OCI-LY1 (cell line): ENCODE measurements around the gene XYLT1.

ENCODE experiments used
- H2AFZ ChIP-seq: fragments of 200-600 bp; sonication (generic), shearing (Covaris generic); 2 replicates; pipeline ENCODE4 v1.6.0; 2014; ENCODE audit warnings: antibody characterized with exemption, mild to moderate bottlenecking, low read length
- H3F3A ChIP-seq: fragments of 200-600 bp; sonication (generic), shearing (Covaris generic); 2 replicates; pipeline ENCODE4 v1.6.0; 2014; ENCODE audit warnings: mild to moderate bottlenecking, antibody characterized with exemption, low read length, moderate library complexity; ENCODE audit not compliant: insufficient read depth
- H3K27ac ChIP-seq: fragments of 200-600 bp; sonication (generic); 2 replicates; pipeline ENCODE4 v1.5.1; 2014; ENCODE audit warnings: low read length, mixed run types, mild to moderate bottlenecking, low read depth; ENCODE audit not compliant: poor library complexity, severe bottlenecking
- H3K27me3 ChIP-seq: fragments of 200-600 bp; sonication (generic); 2 replicates; pipeline ENCODE4 v1.6.0; 2014; ENCODE audit warnings: antibody characterized with exemption, mild to moderate bottlenecking, low read length, moderate library complexity; ENCODE audit not compliant: insufficient read depth
- H3K36me3 ChIP-seq: fragments of 200-600 bp; sonication (generic); 2 replicates; pipeline ENCODE4 v1.6.1; 2014; ENCODE audit warnings: mild to moderate bottlenecking, antibody characterized with exemption, low read length, moderate library complexity, mixed read lengths; ENCODE audit not compliant: insufficient read depth
- H3K4me1 ChIP-seq: fragments of 200-600 bp; sonication (generic); 2 replicates; pipeline ENCODE4 v1.5.1; 2014; ENCODE audit warnings: mild to moderate bottlenecking, low read length, moderate library complexity; ENCODE audit not compliant: insufficient read depth, severe bottlenecking
- H3K4me2 ChIP-seq: fragments of 200-600 bp; sonication (generic), shearing (Covaris generic); 2 replicates; pipeline ENCODE4 v1.6.1; 2014; ENCODE audit warnings: low read length
- H3K4me3 ChIP-seq: fragments of 200-600 bp; sonication (generic); 2 replicates; pipeline ENCODE4 v1.5.1; 2014; ENCODE audit warnings: low read length, low read depth, mild to moderate bottlenecking, mixed read lengths; ENCODE audit not compliant: poor library complexity, severe bottlenecking
- H3K79me2 ChIP-seq: fragments of 200-600 bp; shearing (Covaris generic); 2 replicates; pipeline ENCODE4 v1.6.1; 2016; ENCODE audit warnings: mixed run types, low read length, mixed read lengths; ENCODE audit not compliant: insufficient read depth
- H3K9ac ChIP-seq: fragments of 200-600 bp; sonication (generic), shearing (Covaris generic); 2 replicates; pipeline ENCODE4 v1.6.1; 2014; ENCODE audit warnings: mild to moderate bottlenecking, low read length, mixed read lengths
- H3K9me2 ChIP-seq: fragments of 200-600 bp; sonication (generic), shearing (Covaris generic); 2 replicates; pipeline ENCODE4 v1.6.1; 2014; ENCODE audit warnings: low read depth, mild to moderate bottlenecking, low read length, mixed read lengths
- H3K9me3 ChIP-seq: fragments of 200-600 bp; shearing (Covaris generic); 2 replicates; pipeline ENCODE4 v1.6.1; 2014; ENCODE audit warnings: low read length, mixed read lengths
- H4K20me1 ChIP-seq: fragments of 200-600 bp; sonication (generic), shearing (Covaris generic); 2 replicates; pipeline ENCODE4 v1.6.0; 2016; ENCODE audit warnings: mild to moderate bottlenecking, low read length; ENCODE audit not compliant: insufficient read depth
- EZH2 ChIP-seq: fragments of 200-600 bp; sonication (generic), shearing (Covaris generic); IDR thresholded peaks from 2 replicates; pipeline ENCODE4 v1.8.0; 2017; ENCODE audit warnings: borderline replicate concordance, mixed run types, mild to moderate bottlenecking, antibody characterized with exemption, low read length, moderate library complexity, mixed read lengths
- TF ChIP-seq, protein P1 (sequence below): fragments of 200-600 bp; sonication (generic), shearing (Covaris generic); IDR thresholded peaks from 2 replicates; pipeline ENCODE4 v1.5.1; 2017; ENCODE audit warnings: mild to moderate bottlenecking, antibody characterized with exemption, low read length, moderate library complexity, mixed read lengths

Gene XYLT1

DNA sequence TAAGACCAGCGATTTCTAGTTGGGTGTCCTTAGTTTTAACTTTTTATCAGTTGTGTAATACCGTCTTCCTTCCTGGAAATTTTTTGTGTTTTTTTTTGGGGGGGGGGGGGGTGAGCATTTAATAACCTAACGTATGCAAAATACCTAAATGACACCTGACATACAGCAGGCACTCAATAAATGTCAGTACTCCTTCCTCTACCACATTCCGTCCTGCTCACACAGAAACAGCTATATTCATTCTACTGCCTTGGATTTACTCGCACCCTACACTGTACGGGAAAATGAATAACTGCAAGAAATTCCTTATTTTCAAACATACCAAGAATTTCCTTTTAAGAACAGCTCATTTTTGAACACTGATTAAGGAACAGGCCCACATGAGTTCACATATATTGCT, 5.3 kb downstream of the XYLT1 start:
- Histone ChIP-seq H2AFZ (no peak overlapping the region), H3K9me3 (no peaks in the 10 kb centered on the region), H3K27me3 (no peaks in the 10 kb centered on the region), H3F3A (no peaks in the 10 kb centered on the region), H3K9ac (peak overlapping the region; percentile 87; the same call in 1 of the 2 replicates), H3K79me2 (peaks cover 75% of the 10 kb centered on the region), H3K4me2 (peak overlapping the region; percentile 91), H3K27ac (peak overlapping the region; percentile 89), H3K4me1 (peaks cover 80% of the 10 kb centered on the region), H3K36me3 (peaks cover 18% of the 10 kb centered on the region; the same call in 1 of the 2 replicates), H3K4me3 (peak overlapping the region; percentile 72), H4K20me1 (no peaks in the 10 kb centered on the region), H3K9me2 (no peaks in the 10 kb centered on the region)
- TF ChIP-seq, protein P1, sequence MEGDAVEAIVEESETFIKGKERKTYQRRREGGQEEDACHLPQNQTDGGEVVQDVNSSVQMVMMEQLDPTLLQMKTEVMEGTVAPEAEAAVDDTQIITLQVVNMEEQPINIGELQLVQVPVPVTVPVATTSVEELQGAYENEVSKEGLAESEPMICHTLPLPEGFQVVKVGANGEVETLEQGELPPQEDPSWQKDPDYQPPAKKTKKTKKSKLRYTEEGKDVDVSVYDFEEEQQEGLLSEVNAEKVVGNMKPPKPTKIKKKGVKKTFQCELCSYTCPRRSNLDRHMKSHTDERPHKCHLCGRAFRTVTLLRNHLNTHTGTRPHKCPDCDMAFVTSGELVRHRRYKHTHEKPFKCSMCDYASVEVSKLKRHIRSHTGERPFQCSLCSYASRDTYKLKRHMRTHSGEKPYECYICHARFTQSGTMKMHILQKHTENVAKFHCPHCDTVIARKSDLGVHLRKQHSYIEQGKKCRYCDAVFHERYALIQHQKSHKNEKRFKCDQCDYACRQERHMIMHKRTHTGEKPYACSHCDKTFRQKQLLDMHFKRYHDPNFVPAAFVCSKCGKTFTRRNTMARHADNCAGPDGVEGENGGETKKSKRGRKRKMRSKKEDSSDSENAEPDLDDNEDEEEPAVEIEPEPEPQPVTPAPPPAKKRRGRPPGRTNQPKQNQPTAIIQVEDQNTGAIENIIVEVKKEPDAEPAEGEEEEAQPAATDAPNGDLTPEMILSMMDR: no peak
- TF ChIP-seq EZH2: no peak

DNA sequence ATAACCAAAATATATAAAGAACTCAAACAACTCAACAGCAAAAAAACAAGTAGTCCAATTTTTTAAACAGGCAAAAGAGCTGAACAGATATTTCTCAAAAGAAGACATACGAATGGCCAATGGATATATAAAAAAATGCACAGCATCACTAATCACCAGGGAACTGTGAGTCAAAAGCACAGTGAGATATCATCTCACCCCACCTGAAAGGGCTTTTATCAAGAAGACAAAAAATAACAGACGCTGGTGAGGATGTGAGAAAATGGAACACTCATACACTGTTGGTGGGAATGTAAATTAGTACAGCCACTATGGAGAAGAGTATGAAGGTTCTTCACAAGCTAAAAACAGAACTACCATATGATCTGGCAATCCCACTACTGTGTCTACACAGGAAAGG, 7.4 kb downstream of the XYLT1 start:
- peaks cover 70% of the 10 kb centered on the region for H3K79me2 ChIP-seq

DNA sequence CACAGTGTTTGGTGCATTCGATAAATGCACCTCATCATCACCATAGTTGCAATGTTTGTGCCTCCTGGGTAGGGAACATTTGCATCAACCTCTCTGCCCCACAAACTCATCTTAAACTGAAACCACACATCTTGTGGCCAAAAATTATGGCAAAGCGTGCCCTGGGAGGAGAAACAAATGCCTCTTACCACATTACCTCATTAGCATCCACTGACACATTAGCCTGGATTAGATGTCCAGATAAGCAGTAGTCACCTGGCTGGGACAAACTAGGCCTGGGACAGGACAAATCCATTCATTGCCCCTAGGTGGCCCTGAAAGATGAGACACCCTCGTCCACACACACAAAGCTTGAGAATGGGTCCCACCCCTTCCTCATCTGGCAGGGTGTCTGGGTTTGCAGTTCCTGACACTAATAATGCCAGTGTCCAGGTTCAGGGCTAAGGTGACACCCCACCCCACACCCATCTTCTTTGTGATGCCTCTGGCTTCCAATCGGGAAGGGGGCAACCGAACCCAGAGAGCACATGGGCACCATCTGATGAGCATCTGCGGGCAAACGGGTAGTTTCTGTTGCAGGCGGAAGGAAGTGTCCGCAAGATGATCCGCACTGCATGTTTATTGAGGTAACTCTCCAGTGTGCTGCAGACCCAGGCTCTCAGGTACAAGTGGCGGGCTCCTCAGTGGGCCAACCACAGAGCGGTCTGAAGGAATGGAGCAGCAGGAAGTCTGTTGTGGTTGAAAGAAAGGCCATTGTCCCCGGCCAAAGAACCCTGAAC, 8.6 kb downstream of the XYLT1 start:
- peak overlapping the region; percentile 99 for H3K27ac ChIP-seq
- no peak overlapping the region for H2AFZ ChIP-seq
- no peaks in the 10 kb centered on the region for H3F3A ChIP-seq
- peak overlapping the region; percentile 53 for H3K4me3 ChIP-seq
- H4K20me1 ChIP-seq: no peaks in the 10 kb centered on the region
- no peaks in the 10 kb centered on the region for H3K27me3 ChIP-seq
- H3K9ac ChIP-seq: peak overlapping the region; percentile 65
- H3K9me2 ChIP-seq: no peaks in the 10 kb centered on the region
- no peak for TF ChIP-seq EZH2
- TF ChIP-seq, protein P1: peak; percentile 62
- H3K36me3 ChIP-seq: peaks cover 31% of the 10 kb centered on the region; the same call in 1 of the 2 replicates
- H3K4me1 ChIP-seq: peaks cover 100% of the 10 kb centered on the region
- no peaks in the 10 kb centered on the region for H3K9me3 ChIP-seq
- H3K79me2 ChIP-seq: peaks cover 70% of the 10 kb centered on the region
- peak overlapping the region; percentile 82 for H3K4me2 ChIP-seq

More for the DNA sequence above, 7.4 kb downstream of the XYLT1 start:
- peak overlapping the region; percentile 82 for H3K4me2 ChIP-seq
- H2AFZ ChIP-seq: no peak overlapping the region
- H3K27me3 ChIP-seq: no peaks in the 10 kb centered on the region
- peak overlapping the region; percentile 99 for H3K27ac ChIP-seq
- H3K9ac ChIP-seq: peak overlapping the region; percentile 65
- no peaks in the 10 kb centered on the region for H3K9me2 ChIP-seq
- H3F3A ChIP-seq: no peaks in the 10 kb centered on the region
- H3K9me3 ChIP-seq: no peaks in the 10 kb centered on the region
- H4K20me1 ChIP-seq: no peaks in the 10 kb centered on the region
- peaks cover 25% of the 10 kb centered on the region; the same call in 1 of the 2 replicates for H3K36me3 ChIP-seq
- H3K4me3 ChIP-seq: peak overlapping the region; percentile 53
- TF ChIP-seq, protein P1: no peak
- TF ChIP-seq EZH2: no peak
- peaks cover 100% of the 10 kb centered on the region for H3K4me1 ChIP-seq
